ENCODE results near the gene OR6C68.
"Not testable (repeated sequence)": the region's sequence is repeated elsewhere in the genome, so short reads cannot be mapped to it uniquely, and the experiment has no call there.

The OR6C68 gene

DNA sequence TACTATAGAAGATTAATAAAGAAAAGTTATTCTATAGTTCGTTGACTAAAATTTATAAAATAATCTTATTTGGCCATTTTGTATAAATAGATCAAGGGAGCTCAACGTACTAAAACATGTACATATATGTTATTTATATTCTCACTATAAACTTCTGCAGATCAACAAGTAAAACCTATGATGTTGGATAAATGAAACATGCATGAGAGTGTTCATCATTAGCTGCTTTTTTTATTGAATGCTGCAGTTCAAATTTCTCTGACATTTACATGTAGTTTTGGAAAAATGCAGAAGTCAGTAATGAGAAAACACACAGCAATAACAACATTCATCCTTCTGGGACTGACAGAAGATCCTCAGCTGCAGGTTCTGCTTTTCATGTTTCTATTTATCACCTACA lies at the start of gene OR6C68:
OR6C68 (plus strand) TSS at position 301 of the 400 bp plus-strand sequence; CDS start at position 301, 0 bp downstream.
- no peak for DNase-seq

DNA sequence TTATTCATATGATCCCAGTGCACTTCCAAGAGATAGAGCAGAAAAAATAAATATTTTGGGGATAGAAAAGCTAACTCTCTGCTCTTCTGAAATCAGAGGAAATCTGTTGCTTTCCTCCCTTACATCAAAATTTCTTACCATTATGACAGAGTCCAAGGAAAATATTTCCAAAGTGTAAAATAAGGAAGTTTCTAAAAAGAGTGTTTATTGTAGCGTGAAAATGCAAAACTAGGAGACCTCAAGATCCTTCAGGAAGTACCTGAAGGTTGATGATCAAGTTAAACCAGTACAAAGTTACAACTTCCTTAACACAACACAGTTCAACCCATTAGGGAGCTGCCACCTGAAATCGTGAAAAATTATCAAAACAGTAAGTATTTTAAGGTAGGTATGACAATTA lies 48.4 kb upstream of the OR6C68 start, which contains the start of gene OR6C2:
OR6C2 (plus strand) TSS at position 301 of the 400 bp plus-strand sequence. CDS start 8,138 bp downstream, outside the sequence.
- DNase-seq: no peak

DNA sequence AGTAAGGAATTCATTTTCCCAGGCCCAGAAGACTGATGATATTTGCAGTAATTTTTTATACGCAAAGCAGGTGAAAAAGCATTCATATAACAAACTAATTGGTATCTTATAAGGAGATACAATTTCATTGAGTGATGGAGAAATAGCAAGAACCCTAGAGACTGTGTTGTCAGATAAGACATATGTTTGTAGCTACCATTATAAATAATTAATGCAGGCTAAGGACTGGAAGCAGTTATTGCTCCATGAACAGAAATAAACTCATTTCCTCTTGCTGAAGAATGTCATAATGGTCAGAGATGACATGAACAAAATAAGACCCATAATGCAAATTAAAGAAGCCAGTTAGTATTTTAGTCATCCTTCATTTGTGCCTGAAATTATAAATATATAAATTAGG lies 46.8 kb upstream of the OR6C68 start:
- no peak for DNase-seq

DNA sequence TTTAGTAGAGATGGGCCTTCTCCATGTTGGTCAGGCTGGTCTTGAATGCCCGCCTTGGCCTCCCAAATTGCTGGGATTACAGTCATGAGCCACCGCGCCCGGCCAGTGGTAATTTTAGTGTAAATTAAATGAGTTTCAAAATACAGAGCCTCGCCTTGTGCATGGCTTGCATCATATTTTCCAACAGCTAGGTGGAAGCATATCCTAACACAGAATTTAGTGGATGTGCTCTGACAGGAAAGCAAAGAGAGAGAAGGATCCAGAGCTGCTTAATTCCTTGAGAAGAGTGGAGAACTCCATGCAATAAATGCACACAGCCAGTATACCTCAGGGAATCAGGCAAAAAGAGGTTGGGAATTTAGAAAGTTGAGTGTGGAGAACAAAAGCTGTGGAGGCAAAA lies 45.9 kb upstream of the OR6C68 start:
- no peak for DNase-seq

DNA sequence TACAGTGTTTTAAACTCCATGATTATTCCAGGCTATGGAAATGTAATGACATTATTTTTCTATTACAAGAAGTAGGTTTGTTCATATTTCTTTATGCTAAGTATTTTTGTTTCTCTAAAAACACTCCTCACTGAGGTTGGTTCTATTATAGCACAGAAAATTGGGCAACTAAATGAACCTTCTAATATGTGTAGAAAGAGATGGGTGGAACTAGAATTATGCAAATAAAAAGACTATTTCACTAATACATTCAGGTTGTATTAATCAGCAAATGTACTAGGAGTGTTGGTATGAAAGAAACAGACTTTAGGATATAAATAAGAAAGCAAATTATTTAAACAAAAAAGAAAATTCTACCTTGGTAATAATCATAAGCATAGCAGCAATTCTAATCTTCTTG lies 43.4 kb upstream of the OR6C68 start:
- DNase-seq: no peak

DNA sequence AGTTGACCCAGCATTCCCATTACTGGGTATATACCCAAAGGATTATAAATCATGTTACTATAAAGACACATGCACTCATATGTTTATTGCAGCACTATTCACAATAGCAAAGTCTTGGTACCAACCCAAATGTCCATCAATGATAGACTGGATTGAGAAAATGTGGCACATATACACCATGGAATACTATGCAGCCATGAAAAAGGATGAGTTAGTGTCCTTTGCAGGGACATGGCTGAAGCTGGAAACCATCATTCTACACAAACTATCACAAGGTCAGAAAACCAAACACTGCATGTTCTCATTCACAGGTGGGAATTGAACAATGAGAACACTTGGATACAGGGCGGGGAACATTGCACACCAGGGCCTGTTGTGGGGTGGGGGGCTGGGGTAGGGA lies 27.3 kb upstream of the OR6C68 start:
- DNase-seq: not testable (repeated sequence)

DNA sequence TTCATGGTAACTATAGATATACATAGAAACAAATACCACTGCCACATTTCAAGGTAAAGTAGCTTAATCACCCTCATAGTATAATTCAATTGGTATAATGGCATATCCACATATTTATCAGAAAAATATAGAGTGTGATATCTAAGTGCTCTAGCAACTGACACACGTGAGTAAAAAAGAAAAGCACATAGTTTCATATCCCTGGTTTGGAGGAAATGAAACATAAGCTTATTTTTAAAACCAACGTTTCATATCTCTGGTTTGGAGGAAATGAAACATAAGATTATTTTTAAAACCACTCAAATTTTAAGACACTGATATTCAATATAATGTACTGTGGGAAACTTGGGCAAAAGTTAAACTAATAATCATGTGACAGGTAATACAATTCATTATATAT lies 24.3 kb upstream of the OR6C68 start:
- DNase-seq: no peak

DNA sequence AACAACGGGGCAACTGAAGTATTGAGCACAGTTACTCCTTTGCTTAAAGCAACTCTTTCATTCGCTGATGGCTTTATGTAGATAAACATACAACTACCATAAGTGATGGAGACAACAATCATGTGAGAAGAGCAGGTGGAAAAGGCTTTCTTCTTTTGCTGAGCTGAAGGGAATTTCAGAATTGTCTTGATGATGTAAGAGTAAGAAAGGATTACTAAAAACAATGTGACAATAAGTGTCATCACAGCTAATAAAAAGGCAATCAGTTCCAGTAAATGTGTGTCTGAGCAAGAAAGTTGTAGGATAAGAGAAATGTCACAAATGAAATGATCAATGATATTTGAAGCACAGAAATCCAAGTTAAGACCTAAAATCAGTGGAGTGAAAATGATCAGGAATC lies 22.9 kb upstream of the OR6C68 start:
- DNase-seq: no peak

DNA sequence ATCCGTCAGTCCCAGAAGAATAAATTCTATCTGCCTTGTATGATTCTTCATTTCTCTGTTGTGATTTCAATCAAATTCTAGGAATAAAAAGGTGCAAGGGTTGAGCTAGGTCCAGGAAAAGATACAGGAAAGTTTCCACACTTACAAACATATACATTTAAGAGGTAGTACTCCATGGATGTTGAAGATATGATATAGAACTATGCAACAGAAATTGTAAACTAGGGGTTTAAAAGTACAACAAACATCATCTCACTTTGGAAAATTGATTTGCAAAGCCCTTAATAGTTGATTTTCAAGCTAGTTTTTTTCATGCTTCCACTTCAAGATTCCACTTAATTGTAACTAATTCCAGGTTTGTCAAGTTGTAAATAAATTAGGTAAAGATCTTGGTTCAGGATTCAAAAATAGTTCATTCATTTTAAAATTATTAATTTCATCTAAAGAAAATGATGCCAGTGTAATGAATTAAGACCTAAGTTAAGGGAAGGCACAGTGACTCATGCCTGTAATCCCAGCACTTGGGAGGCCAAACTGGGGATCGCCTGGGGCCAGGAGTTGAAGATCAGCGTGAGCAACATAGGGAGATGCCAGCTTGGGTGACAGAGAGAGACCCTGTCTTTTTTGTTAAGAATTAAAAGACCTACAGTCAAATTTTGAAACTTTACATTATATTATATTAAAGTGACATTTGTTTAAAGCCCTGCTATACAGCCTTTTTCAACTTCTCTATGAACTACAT lies 21.9 kb upstream of the OR6C68 start, which contains the start of gene OR6C70:
OR6C70 (minus strand) TSS at position 51 of the 742 bp plus-strand sequence; CDS start at position 51, 0 bp downstream.
- DNase-seq: no peak

DNA sequence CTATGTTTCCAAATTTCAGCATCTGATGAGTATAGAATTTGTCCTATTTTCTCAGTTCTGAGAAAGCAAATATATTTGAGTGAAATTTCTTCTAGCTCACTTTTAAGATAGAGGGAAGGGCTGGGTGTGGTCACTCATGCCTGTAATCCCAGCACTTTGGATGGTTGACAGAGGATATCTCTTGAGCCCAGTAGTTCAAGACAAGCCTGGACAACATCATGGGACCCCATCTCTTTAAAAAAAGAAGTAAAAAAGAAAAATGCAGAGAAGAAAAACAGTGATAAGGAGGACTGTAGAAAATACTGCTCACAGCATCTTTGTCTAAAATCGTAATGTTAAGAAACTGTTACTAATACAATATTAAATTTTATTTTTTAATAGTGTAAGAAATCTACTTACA lies 19.9 kb upstream of the OR6C68 start:
- no peak for DNase-seq

DNA sequence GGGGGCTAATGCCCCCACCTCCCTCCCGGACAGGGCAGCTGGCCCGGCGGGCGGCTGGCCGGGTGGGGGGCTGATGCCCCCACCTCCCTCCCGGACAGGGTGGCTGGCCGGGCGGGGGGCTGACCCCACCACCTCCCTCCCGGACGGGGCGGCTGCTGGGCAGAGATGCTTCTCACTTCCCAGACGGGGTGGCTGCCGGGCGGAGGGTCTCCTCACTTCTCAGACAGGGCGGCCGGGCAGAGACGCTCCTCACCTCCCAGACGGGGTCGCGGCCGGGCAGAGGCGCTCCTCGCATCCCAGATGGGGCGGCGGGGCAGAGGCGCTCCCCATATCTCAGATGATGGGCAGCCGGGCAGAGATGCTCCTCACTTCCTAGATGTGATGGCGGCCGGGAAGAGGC lies 13.0 kb upstream of the OR6C68 start:
- DNase-seq: not testable (repeated sequence)

DNA sequence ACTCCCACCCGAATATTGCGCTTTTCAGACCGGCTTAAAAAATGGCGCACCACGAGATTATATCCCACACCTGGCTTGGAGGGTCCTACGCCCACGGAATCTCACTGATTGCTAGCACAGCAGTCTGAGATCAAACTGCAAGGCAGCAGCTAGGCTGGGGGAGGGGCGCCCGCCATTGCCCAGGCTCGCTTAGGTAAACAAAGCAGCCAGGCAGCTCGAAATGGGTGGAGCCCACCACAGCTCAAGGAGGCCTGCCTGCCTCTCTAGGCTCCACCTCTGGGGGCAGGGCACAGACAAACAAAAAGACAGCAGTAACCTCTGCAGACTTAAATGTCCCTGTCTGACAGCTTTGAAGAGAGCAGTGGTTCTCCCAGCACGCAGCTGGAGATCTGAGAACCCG lies 7.9 kb upstream of the OR6C68 start:
- DNase-seq: not testable (repeated sequence)

DNA sequence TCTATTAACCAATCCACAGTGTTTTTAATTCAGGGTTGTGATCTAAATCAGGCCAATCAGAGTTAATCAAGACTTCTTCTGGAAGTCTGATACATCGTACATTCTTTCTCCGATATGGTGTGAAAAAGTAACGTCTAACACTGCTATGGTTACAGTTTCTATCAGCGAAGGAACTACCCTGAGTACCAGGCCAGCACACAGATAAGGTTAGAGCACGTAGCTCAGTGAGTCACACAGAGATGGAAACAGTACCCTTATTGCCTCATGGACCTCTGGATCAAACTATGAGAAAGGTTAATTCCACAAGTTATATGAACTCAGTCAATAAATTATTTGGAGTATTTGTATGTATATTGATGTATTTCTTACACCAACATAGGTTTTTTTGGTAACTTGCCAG lies 3.3 kb downstream of the OR6C68 start:
- no peak for DNase-seq

DNA sequence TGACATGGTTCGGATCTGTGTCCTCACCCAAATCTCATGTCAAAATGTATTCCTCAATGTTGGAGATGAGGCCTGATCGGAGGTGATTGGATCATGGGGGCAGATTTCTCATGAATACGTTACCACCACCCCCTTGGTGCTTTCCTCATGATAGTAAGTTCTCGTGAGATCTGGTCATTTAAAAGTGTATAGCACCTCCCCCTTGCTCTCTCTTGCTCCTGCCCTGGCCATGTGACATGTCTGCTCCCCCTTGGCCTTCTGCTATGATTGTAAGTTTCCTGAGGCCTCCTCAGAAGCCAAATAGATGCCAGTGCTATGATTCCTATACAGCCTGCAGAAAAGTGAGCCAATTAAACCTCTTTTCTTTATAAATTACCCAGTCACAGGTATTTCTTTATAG lies 7.1 kb downstream of the OR6C68 start:
- no peak for DNase-seq

DNA sequence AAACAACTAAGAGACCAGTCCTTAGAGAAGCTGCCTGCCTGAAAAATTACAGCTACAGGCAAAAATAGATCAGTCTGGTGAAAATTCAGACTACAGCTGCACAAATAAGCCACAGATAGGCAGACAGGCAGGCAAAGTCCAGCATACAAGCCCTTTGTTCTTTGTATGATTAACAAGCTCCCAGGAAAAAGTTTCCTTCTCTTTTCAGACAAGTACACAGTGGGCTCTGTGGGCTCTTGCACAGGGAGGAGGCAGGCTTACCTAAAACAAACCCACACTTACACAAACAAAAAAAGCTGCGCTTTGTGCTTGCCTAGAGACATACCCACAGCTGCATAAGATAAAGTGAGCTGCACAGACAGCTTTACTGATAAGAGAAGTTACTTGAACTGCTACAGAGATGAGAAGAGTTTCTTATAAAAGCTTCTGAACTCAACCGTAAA lies 7.7 kb downstream of the OR6C68 start:
- no peak for DNase-seq

DNA sequence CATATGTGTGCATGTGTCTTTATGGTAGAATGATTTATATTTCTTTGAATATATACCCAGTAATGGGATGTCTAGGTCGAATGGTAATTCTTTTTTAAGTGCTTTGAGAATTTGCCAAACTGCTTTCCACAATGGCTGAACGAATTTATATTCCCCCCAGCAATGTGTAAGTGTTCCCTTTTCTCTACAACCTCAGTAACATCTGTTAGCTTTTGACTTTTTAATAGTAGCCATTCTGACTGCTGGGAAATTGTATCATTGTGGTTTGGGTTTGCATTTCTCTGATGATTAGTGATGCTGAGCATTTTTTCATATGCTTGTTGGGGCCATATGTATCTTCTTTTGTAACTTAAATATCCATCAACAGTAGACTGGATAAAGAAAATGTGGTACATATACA lies 9.4 kb downstream of the OR6C68 start:
- DNase-seq: no peak

DNA sequence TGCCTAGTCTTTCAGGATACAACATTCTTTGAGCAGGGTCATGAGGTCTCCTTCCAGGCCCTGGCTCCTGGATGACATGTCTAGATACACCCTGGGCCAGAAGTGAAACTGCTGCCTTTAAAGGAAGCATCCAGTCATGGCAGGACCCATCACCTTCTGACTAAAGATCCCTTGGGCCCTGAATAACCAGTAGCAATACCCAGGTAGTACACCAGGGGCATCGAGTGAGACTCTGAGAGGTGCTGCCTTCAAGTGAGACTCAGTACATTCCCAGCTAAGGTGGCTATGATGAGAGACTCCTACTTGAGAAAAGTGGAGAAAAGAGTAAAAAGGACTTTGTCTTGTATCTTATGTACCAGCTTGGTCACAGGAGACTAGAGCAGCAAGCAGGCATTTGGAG lies 23.5 kb downstream of the OR6C68 start:
- no peak for DNase-seq

DNA sequence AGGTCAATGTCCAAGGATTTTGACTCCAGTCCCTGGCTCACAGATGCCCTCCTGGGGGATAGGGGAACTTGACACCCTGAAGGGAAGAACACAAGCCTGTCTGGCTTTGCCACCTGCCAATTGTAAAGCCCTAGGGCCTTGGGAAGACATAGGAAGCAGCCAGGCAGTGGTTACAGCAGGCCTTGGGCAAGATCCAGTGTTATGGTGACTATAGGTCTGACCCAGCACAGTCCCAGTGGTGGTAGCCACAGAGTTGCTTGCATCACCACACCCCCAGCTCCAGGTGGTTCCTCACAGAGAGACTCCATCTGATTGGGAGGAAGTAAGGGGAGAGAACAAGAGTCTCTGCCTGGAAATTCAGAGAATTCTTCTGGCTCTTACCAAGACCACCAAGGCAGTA lies 24.2 kb downstream of the OR6C68 start:
- no peak for DNase-seq
